ENCODE data around the gene NOTUM.

NOTUM gene

DNA sequence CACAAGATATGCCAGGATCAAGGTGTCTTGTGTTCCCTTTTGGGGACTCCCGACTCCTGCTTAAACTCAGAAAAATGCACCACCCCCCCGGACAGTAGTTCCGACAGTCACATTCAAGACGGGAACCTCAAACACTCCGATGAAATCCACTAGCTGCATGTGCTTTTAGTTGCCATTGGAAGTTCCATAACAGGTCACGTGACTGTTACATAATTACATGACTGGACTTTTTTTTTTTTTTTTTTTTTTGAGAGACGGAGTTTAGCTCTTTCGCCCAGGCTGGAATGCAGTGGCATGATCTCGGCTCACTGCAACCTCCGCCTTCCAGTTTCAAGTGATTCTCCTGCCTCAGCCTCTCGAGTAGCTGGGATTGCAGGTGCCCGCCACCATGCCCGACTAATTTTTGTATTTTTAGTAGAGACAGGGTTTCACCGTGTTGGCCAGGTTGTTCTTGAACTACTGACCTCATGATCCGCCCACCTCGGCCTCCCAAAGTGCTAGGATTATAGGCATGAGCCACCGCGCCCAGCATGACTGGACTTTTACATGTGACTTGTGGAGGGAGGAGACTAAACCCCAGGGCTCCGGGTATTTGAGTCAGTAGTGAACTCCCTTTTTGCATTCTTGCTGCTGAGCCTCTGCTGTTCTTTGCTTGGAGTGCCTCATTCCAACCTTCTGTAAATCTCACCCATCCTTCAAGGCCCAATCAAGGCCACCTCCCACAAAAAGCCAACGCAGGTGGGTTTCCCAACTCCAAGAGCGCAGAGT is 44.6 kb downstream of the NOTUM start:
- Histone ChIP-seq H3K4me2 (peak overlapping the region; percentile 90 to 100 (median 96)), H3K27me3 (no peaks in the 10 kb centered on the region), H3K9ac (peak overlapping the region; percentile 84 to 97 (median 92); a peak in 21 of 22 replicates), H3K9me3 (replicated peaks in 1 of 11) (no peaks in the 10 kb centered on the region), H3K27ac (peak overlapping the region in 2 of 11 experiments; percentile 86 to 89; a peak in 3 of 22 replicates), H4K20me1 (peaks cover 54 to 99% (median 95%) of the 10 kb centered on the region in 11 experiments), H3K4me3 (peak overlapping the region; percentile 81 to 100 (median 97)), H3K36me3 (peaks cover 56 to 80% (median 69%) of the 10 kb centered on the region in 11 experiments), H3K4me1 (peaks cover 51 to 74% (median 60%) of the 10 kb centered on the region in 10 experiments)
- no peak for TF ChIP-seq Cebpa-rat (IDR thresholded peaks at IDR 0.05)

DNA sequence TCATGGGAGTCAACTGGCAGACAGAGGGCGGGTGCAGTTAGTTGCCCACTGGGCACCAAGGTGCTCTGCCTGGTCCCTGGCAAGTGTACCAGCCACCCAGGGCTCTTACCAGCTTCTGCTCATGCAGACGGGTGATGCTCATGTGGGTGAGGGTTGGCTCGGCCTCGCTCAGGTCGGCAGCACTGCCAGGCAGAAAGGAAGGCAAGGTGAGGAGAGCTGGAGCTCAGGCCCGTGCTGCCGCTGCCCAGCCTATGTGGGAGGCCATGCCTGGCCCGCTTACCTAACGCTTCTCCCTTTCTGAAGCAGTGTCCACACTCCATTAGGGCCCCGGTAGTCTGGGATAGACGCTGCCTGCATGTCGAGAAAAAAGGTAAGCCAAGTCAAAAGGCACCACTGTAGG is 45.7 kb downstream of the NOTUM start:
- TF ChIP-seq Cebpa-rat (IDR thresholded peaks at IDR 0.05), result no peak
- Histone ChIP-seq H4K20me1 (peaks cover 61 to 95% (median 86%) of the 10 kb centered on the region in 11 experiments), H3K9me3 (replicated peaks in 1 of 11) (no peaks in the 10 kb centered on the region), H3K4me2 (0 out of 22 replicates have a peak overlapping the region, but pooled peaks of 2 of the 11 experiments have one; percentile 90 to 96), H3K36me3 (peaks cover 45 to 69% (median 58%) of the 10 kb centered on the region in 11 experiments), H3K9ac (peak overlapping the region in 5 of 11 experiments; percentile 9 to 57 (median 19); a peak in 1 of 22 replicates), H3K4me1 (peaks cover 42 to 66% (median 53%) of the 10 kb centered on the region in 10 experiments), H3K27ac (no peak overlapping the region), H3K4me3 (no peak overlapping the region), H3K27me3 (no peaks in the 10 kb centered on the region)

DNA sequence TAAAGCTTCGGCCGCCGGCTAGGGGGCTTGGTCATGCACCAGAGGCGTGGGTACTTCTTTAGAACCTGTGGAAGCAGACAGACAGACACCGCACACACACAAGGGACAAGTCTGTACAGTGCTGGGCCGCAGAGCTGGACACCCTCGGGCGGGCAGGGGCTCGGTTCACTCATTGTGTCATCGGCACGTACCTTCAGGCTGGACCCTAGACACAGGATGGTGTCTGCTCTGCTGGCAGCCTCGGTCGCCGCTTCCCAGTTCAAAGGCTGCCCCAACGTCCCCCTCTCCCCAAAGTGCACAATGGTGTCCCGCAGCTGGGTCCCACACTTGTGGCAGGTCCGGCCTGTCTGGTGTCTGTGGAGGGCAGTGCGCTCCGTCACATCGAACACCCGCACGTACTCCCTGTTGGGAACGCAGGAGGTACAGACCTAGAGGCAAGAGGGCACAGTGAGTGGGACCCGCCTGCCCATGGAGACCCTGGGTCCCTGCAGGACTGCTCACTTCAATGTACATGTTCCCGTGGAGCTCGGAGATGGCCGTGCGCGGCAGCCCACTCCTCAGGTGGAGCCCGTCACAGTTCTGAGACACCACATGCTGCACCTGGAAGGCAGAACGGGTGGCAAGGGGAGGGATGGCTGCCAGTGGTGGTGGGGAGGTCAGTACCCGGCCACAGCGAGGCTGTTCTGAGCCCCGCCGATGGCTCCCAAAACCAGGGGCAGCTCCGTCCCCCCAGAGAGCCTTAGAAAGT is 46.7 kb downstream of the NOTUM start:
- H3K4me1 ChIP-seq, result peaks cover 40 to 66% (median 52%) of the 10 kb centered on the region in 10 experiments
- peak overlapping the region in 4 of 11 experiments; percentile 14 to 57 (median 23); a peak in 4 of 22 replicates for H3K9ac ChIP-seq
- no peaks in the 10 kb centered on the region for H3K27me3 ChIP-seq
- H3K9me3 ChIP-seq (replicated peaks in 1 of 11), result no peaks in the 10 kb centered on the region
- no peak overlapping the region for H3K27ac ChIP-seq
- peaks cover 45 to 62% (median 50%) of the 10 kb centered on the region in 11 experiments for H3K36me3 ChIP-seq
- H3K4me3 ChIP-seq, result no peak overlapping the region
- H4K20me1 ChIP-seq, result peaks cover 69 to 95% (median 86%) of the 10 kb centered on the region in 11 experiments
- no peak overlapping the region for H3K4me2 ChIP-seq
- TF ChIP-seq Cebpa-rat (IDR thresholded peaks at IDR 0.05), result no peak

DNA sequence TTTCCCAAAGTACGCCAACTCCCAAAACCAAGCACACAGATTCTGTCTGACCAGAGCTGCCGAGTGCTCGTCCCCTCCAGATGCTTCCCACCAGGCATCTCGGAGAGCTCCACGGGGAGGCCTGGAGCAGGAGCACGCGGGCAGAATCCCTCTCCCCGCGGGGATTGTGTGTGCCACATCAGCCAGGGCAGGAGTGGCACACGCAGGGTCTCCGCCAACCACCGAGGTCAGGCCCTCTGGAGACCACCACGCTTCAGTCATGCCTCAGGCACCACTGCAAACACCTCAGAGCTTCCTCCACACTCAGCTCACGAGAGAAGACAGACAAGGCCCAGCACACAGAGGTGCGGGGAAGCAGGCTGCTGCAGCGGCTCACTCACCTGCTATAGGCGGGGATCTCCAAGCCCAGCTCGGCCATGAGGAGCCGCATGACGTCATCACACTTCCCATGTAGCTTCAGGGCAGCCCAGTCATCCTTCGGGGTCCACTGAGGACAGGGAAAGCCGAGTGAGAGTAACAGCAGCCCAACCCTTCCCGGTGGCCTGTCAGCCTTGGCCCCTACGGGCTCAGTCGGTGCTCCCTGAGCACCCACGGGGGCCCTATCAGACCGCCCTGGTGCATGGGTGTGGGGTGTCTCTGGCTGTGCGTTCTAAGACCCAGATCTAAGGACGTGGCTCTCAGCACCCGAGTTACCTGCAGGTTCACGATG is 47.4 kb downstream of the NOTUM start:
- no peaks in the 10 kb centered on the region for H3K9me3 ChIP-seq (replicated peaks in 1 of 11)
- no peak overlapping the region for H3K4me2 ChIP-seq
- H3K4me3 ChIP-seq, result no peak overlapping the region
- H3K27ac ChIP-seq, result no peak overlapping the region
- H3K4me1 ChIP-seq, result peaks cover 33 to 62% (median 48%) of the 10 kb centered on the region in 10 experiments
- H3K9ac ChIP-seq, result peak overlapping the region in 1 of 11 experiments; percentile 24; a peak in 1 of 22 replicates
- peaks cover 62 to 95% (median 82%) of the 10 kb centered on the region in 11 experiments for H4K20me1 ChIP-seq
- no peak for TF ChIP-seq Cebpa-rat (IDR thresholded peaks at IDR 0.05)
- H3K27me3 ChIP-seq, result no peaks in the 10 kb centered on the region
- peaks cover 46 to 65% (median 53%) of the 10 kb centered on the region in 11 experiments for H3K36me3 ChIP-seq

DNA sequence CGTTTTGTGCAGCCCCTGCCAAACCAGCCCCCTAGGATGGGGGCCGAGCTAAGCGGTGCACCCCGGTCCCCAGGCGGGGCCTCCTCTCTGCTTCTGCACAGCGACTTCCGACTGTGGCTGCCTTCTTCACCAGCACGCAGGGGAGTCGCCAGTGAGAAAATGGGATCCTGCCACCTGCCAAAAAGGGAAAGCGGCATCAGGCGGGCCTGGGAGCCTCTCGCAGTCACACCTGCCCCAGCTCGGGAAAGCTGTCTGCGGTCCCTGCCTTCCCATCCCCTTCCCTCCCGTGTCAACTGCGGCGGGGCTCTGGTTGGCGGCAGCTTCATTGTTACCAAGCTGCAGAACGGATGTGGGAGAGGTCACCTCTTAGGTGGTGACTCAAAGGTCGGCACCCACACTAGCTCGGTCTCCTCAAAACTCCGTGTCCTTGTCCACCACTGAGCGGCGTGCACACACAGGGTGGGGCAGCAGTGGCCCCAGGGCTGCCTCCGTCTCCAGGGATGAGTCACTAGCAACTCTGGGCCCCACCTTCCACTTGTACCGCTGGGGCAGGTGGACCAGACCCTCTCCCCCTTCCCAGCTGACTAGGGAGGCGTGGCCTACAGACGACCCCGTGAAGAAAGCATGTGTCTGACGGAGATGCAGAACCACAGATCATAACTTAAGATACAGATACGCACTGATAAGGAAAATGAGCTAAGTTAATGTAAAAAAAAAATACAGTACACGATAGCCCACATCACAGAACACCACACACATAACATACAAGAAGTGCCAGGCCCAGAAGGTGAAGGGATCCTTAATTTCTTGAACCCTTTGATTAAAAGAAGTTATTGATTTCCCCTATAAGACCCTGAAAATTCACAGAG is 48.3 kb downstream of the NOTUM start:
- no peak overlapping the region for H3K27ac ChIP-seq
- H3K36me3 ChIP-seq, result peaks cover 46 to 73% (median 62%) of the 10 kb centered on the region in 11 experiments
- 0 out of 22 replicates have a peak overlapping the region, but pooled peaks of 1 of the 11 experiments have one; percentile 24 for H3K9ac ChIP-seq
- H4K20me1 ChIP-seq, result peaks cover 57 to 95% (median 81%) of the 10 kb centered on the region in 11 experiments
- no peak overlapping the region for H3K4me3 ChIP-seq
- H3K4me1 ChIP-seq, result peaks cover 27 to 64% (median 46%) of the 10 kb centered on the region in 10 experiments
- H3K4me2 ChIP-seq, result peak overlapping the region in 1 of 11 experiments; percentile 64; a peak in 1 of 22 replicates
- no peak for TF ChIP-seq Cebpa-rat (IDR thresholded peaks at IDR 0.05)
- no peaks in the 10 kb centered on the region for H3K9me3 ChIP-seq (replicated peaks in 1 of 11)
- H3K27me3 ChIP-seq, result no peaks in the 10 kb centered on the region

DNA sequence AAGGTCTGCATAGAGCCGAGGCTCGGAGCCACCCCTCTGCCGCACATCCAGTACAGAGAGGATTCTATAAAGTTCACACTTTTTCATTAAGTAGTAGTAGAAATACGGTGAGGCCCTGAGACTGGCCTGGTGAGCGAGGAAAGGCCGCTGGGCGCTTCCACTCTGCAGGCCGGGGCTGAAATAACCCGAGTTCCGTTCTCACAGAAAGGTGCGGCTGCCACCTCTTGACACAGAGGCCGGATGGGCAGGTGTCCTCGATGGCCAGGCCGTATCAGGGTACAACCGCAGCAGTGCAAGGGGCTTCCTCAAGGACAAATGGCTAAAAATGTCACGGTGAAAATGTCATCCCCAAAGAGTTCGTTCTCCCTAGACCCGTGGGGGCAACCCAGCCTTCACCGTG is 49.0 kb downstream of the NOTUM start:
- H4K20me1 ChIP-seq, result peaks cover 52 to 95% (median 81%) of the 10 kb centered on the region in 11 experiments
- TF ChIP-seq Cebpa-rat (IDR thresholded peaks at IDR 0.05), result no peak
- no peaks in the 10 kb centered on the region for H3K9me3 ChIP-seq (replicated peaks in 1 of 11)
- peak overlapping the region in 2 of 10 experiments; percentile 20 to 21; a peak in 1 of 20 replicates for H3K4me3 ChIP-seq
- H3K27ac ChIP-seq, result no peak overlapping the region
- H3K4me1 ChIP-seq, result peaks cover 25 to 67% (median 42%) of the 10 kb centered on the region in 10 experiments
- no peaks in the 10 kb centered on the region for H3K27me3 ChIP-seq
- no peak overlapping the region for H3K9ac ChIP-seq
- peaks cover 46 to 80% (median 69%) of the 10 kb centered on the region in 11 experiments for H3K36me3 ChIP-seq
- H3K4me2 ChIP-seq, result peak overlapping the region; percentile 7 to 82 (median 64); a peak in 16 of 22 replicates

DNA sequence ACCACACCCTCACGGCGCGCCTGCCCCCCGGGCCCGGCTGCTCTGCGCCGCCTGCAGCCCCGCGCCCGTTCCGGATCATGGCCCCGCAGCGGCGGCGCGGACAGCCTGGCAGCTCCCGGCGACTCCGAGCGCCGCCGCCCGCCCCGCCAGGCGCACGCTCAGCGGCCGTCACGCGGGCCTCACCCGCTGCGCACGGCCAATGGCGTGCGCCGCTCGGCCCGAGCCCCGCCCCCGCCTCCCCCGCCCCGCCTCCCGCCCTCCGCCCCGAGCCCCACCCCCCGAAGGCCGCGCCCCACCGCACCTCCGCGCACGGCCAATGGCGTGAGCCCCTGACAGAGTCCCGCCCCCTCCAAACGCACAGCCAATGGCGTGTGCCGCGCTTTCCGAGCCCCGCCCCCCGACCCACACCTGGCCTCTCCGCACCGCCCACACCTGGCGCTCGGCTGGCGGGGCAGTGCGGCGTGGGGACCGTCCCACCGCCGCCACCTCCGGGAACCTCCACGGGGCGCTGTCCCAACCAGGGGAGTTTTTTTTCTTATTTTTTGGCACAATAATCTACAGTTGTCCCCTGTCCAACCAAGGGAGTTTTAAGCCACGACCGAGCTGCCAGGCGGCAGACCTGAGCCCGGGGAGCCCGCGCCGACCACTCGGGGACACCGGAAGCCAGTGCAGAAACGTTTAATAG is 49.6 kb downstream of the NOTUM start, which contains the start of gene PCYT2:
Gene PCYT2, minus strand, starts transcription at position 123 of the 685 bp plus-strand sequence. Its CDS starts 44 bp downstream, at position 79.
- no peak for TF ChIP-seq Cebpa-rat (IDR thresholded peaks at IDR 0.05)
- peak within 1 kb of the TSS; percentile 69 to 95 (median 86) for H3K4me3 ChIP-seq
- peaks cover 20 to 64% (median 37%) of the 10 kb centered on the region in 10 experiments for H3K4me1 ChIP-seq
- H3K27ac ChIP-seq, result peak within 1 kb of the TSS in 9 of 11 experiments; percentile 35 to 63 (median 56); a peak in 16 of 22 replicates
- peaks cover 52 to 80% (median 73%) of the 10 kb centered on the region in 11 experiments for H3K36me3 ChIP-seq
- H4K20me1 ChIP-seq, result peaks cover 46 to 95% (median 80%) of the 10 kb centered on the region in 11 experiments
- H3K9ac ChIP-seq, result peak within 1 kb of the TSS; percentile 71 to 88 (median 82)
- H3K27me3 ChIP-seq, result no peaks in the 10 kb centered on the region
- H3K4me2 ChIP-seq, result peak within 1 kb of the TSS; percentile 82 to 100 (median 96)
- no peaks in the 10 kb centered on the region for H3K9me3 ChIP-seq (replicated peaks in 1 of 11)
